Uterus (tissue), 4 donors: Measurements from ENCODE around the gene CXCR5. TPM values are rescaled to one million over a fixed set of nuclear protein-coding genes. Genes with fewer than 3 reads are reported as not detected.

ENCODE experiments used
- DNase-seq, 2 donors: peaks; one replicate each; pipeline ENCODE4 v3.0.0-alpha.2; 2019 to 2020
- H3K27ac ChIP-seq, 2 donors: fragments of 200-600 bp; sonication (generic); 1 replicate in 1 of 2; 2 replicates in 1 of 2; pipeline ENCODE4 v1.5.1; 2016 to 2018
- H3K27me3 ChIP-seq, 2 donors: fragments of 200-600 bp; sonication (generic); one replicate each; pipeline ENCODE4 v1.5.1; 2018 to 2019; ENCODE audit warnings: control low read depth in 1 of 2
- H3K36me3 ChIP-seq, 2 donors: fragments of 200-600 bp; sonication (generic); one replicate each; pipeline ENCODE4 v1.5.1; 2019; ENCODE audit warnings: control low read depth in 1 of 2
- H3K4me1 ChIP-seq, 2 donors: fragments of 200-600 bp; sonication (generic); one replicate each; pipeline ENCODE4 v1.5.1; 2018 to 2019; ENCODE audit warnings: control low read depth in 1 of 2
- H3K4me3 ChIP-seq, 2 donors: fragments of 200-600 bp; sonication (generic); 1 replicate in 1 of 2; 2 replicates in 1 of 2; pipeline ENCODE4 v1.5.1; 2018 to 2019; ENCODE audit warnings: mild to moderate bottlenecking in 1 of 2
- H3K9me3 ChIP-seq, 2 donors: fragments of 200-600 bp; sonication (generic); one replicate each; pipeline ENCODE4 v1.5.1; 2019; ENCODE audit warnings: control low read depth in 1 of 2
- CTCF ChIP-seq, 4 experiments: fragments of 200-600 bp in 2 of 4; fragments of 450-650 bp in 2 of 4; sonication (generic) in 2 of 4; IDR thresholded peaks; one replicate each; pipeline ENCODE4 v1.5.1; 2016 to 2019; ENCODE audit warnings: antibody characterized with exemption in 4 of 4, mild to moderate bottlenecking in 2 of 4, moderate library complexity in 1 of 4
- POLR2A ChIP-seq, 2 donors: fragments of 450-650 bp; IDR thresholded peaks; one replicate each; pipeline ENCODE4 v1.6.1; 2016; ENCODE audit warnings: antibody characterized with exemption in 2 of 2, mild to moderate bottlenecking in 1 of 2, moderate library complexity in 1 of 2
- intact Hi-C: fragments of 100-400 bp; cut with DNase I; formaldehyde crosslinking; loops from one replicate; pipeline ENCODE4 v1.15.1; 2023; ENCODE audit warnings: low total_unique reads
- total RNA-seq, 4 donors: library from RNA; depleted of rRNA in 3 of 4; stranded (reverse); fragments of >200 nt in 3 of 4; gene quantifications; one replicate each; pipeline versions ENCODE4 v1.1.0 to v1.2.4, GENCODE V29; 2014 to 2023
- donor health status: DM: yes; HTN: yes; CAD: no.

The CXCR5 gene
- total RNA-seq, 4 donors from 2014 or later = 0.14 TPM; not detected in 3

GRCh38 chr11:118913411-118914125 is 29.9 kb downstream of the CXCR5 start:
- Histone ChIP-seq H3K4me3 (no peak overlapping the region), H3K36me3 (no peaks in the 10 kb centered on the region), H3K27me3 (no peaks in the 10 kb centered on the region), H3K27ac (peak overlapping the region; percentile 99 to 100), H3K9me3 (no peaks in the 10 kb centered on the region), H3K4me1 (peaks cover 29 to 70% of the 10 kb centered on the region in 2 donors)
- intact Hi-C loops = no loop called here
- peak; percentile 33 to 39 for DNase-seq
- TF ChIP-seq POLR2A (IDR thresholded peaks at IDR 0.05) (no peak), CTCF (IDR thresholded peaks at IDR 0.05) (no peak)

GRCh38 chr11:118914178-118914918 is 30.7 kb downstream of the CXCR5 start:
- H3K27me3 ChIP-seq = no peaks in the 10 kb centered on the region
- H3K9me3 ChIP-seq = no peaks in the 10 kb centered on the region
- peak; percentile 34 to 41 for DNase-seq
- H3K4me3 ChIP-seq = no peak overlapping the region
- intact Hi-C loops = no loop called here
- peak overlapping the region; percentile 99 to 100 for H3K27ac ChIP-seq
- TF ChIP-seq POLR2A (IDR thresholded peaks at IDR 0.05) = no peak
- TF ChIP-seq CTCF (IDR thresholded peaks at IDR 0.05) = no peak
- no peaks in the 10 kb centered on the region for H3K36me3 ChIP-seq
- peaks cover 29 to 65% of the 10 kb centered on the region in 2 donors for H3K4me1 ChIP-seq

- Histone ChIP-seq H3K4me1 (peaks cover 29 to 72% of the 10 kb centered on the region in 2 donors), H3K4me3 (no peak overlapping the region), H3K27me3 (no peaks in the 10 kb centered on the region), H3K36me3 (no peaks in the 10 kb centered on the region), H3K9me3 (no peaks in the 10 kb centered on the region), H3K27ac (peak overlapping the region; percentile 99 to 100)
- no peak for TF ChIP-seq POLR2A (IDR thresholded peaks at IDR 0.05)
- no peak for TF ChIP-seq CTCF (IDR thresholded peaks at IDR 0.05)
- intact Hi-C loops = no loop called here
- DNase-seq = no peak
Observed at GRCh38 chr11:118914987-118915386, 31.3 kb downstream of the CXCR5 start.

GRCh38 chr11:118915396-118915795 is 31.7 kb downstream of the CXCR5 start:
- H3K9me3 ChIP-seq = no peaks in the 10 kb centered on the region
- H3K4me3 ChIP-seq = no peak overlapping the region
- TF ChIP-seq CTCF (IDR thresholded peaks at IDR 0.05) = no peak
- no peak for TF ChIP-seq POLR2A (IDR thresholded peaks at IDR 0.05)
- H3K36me3 ChIP-seq = no peaks in the 10 kb centered on the region
- H3K4me1 ChIP-seq = peaks cover 33 to 76% of the 10 kb centered on the region in 2 donors
- intact Hi-C loops = no loop called here
- no peaks in the 10 kb centered on the region for H3K27me3 ChIP-seq
- peak overlapping the region; percentile 99 to 100 for H3K27ac ChIP-seq
- no peak for DNase-seq
